ENCODE measurements around the gene SLC48A1.
"Not testable (repeated sequence)": the region's sequence is repeated elsewhere in the genome, so short reads cannot be mapped to it uniquely, and the experiment has no call there.

Gene SLC48A1

GRCh38 chr12:47814539-47815170, 41.6 kb downstream of the SLC48A1 start:
- DNase-seq, result no peak

GRCh38 chr12:47815447-47815846, 42.4 kb downstream of the SLC48A1 start:
- DNase-seq, result not testable (repeated sequence)

DNA sequence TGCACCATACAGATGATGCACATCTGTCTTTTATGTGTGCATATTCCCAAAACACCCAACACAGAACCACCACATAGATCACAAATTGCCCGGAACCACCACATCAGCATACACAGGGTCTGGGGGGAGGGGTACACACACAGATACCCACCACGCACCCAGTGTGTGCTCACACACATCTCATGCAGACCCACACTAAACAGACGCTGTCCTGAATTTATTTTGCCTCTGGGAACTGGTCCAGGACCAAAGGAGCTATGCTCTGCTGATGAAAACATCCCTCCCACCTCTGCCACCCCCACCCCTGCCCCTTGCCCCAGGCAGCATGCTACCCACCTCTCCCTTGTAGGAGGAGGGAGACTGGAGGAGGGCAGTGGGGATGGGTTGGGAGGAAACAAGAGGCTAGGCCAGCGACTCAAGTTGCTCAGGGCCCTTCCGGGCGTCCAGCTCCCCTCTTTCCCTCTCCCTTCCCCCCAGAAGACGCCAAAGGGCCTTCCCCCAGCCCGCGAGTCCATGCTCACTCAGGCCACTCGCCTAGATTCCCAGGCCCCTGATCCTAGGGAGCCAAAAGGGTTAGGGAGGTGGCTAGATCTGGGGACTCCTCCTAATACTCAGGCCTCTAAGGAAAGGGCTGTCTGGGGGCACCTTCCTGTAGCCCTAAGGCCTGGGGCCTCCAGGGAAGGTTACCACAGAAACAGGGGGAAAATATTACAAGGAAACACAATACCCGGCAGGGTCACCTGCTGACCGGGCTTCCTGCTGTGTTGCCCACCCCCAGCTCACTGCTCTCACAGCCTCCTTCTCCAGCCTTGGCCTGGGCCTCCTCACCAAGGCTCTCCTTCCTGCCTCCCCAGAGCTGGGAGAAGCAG, 43.6 kb downstream of the SLC48A1 start:
- DNase-seq, result no peak

DNA sequence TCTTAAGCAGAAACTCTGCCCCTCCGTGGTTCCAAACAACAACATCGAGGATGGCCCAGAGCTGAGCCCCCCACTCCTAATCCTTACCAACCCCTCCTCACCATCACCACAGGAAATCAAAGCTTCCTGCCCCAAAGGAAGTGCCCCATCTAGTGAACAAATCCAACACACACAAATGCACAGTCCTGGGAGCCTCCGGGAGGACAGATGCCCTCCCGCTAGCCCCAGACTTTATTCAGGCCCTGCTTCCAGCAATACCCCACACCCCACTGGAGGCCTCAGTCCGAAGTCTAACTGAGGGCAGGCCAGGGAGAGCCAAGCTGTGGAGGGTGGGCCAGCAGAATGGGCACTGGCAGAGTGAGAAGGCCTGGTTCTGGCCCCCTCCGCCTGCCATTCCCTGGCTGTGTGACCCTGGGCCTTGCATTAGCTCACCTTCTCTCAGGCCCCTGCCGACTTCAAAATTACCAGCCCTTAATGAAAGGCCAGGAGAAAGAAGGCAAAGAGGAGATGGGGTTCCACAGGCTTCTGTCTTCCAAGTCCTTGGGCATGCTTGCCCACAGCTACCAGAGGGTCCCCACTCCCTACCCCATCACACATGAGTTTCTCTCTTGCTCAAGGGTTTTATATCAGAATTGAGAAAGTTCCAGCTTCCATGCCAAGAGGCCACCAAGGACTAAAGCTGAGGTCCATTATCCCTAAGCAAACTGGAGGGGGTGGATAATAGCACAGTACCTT, 44.4 kb downstream of the SLC48A1 start:
- DNase-seq, result peak; percentile 39

GRCh38 chr12:47818007-47818376, 45.0 kb downstream of the SLC48A1 start:
- DNase-seq, result no peak

DNA sequence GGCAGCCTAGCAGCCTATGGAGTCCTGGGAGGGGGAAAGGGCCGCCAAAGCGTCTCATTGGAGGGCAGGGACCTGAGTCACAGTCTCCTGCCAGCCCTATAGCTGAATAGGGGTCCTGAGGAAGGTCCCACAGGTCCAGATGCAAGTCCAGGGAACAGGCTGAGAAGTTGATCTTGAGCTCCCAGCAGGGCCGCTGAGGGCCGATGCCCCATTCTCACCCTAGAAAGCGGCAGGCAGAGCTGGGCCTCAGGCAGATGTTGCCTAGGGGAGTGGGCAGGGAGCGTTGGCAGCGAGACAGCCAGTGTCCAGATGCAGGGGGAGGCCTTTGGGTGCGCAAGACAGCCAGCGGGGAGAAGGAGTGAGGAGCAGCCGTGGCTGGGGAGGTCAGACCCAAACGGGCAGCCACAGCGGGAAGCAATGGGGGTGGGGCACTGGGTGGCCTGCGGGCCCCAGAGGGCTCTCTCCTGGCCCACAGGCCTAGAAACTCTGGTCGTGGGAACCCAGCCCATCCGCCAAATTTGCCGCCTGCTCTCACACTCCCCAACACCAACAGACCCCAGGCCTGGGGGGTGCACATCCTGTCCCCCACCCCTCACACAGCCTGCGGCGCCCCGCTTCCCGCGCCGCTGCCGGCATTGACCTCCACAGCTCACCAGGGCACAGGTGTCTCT, 45.6 kb downstream of the SLC48A1 start:
- DNase-seq, result peak; percentile 68

- DNase-seq, result peak; percentile 43
These were observed 46.3 kb downstream of the SLC48A1 start for GRCh38 chr12:47819138-47819895.

DNA sequence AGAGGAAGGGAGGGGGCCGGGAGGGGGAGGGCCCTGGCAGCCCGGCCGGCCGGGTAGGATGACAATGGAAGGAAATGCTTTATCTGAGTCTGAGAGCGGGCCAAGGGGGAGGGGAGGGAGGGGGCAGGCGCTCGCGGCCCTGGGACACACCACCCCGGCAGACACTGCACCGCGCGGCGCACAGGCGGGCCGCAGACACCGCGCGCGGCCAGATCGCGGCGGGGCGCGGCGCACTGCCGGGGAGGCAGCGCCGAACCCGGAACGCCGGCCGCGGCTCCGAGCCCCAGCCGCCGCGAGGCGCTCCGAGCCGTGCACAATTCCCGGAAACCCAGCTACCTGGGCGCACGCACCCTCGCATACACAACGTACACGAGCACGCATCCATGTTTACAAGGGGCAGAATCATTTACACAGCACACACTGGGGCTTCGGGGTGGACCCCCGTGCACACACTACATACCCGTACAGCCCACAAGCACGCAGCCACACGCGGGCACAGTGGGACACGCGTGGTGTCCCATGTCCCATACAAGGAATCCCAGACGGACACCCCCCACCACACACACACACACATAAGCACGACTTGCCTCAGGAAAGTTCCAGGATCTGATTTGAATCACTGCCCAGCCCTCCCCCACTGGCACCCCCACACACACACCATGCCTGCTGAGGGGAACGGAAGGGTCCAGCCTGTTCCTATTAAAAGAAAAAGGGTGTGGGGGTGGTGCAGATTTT, 47.0 kb downstream of the SLC48A1 start, which contains the start of gene HDAC7:
Gene HDAC7 (minus strand): TSS at position 8 of the 735 bp plus-strand sequence. CDS start 118 bp downstream, outside the sequence.
- peak; percentile 87 for DNase-seq

DNA sequence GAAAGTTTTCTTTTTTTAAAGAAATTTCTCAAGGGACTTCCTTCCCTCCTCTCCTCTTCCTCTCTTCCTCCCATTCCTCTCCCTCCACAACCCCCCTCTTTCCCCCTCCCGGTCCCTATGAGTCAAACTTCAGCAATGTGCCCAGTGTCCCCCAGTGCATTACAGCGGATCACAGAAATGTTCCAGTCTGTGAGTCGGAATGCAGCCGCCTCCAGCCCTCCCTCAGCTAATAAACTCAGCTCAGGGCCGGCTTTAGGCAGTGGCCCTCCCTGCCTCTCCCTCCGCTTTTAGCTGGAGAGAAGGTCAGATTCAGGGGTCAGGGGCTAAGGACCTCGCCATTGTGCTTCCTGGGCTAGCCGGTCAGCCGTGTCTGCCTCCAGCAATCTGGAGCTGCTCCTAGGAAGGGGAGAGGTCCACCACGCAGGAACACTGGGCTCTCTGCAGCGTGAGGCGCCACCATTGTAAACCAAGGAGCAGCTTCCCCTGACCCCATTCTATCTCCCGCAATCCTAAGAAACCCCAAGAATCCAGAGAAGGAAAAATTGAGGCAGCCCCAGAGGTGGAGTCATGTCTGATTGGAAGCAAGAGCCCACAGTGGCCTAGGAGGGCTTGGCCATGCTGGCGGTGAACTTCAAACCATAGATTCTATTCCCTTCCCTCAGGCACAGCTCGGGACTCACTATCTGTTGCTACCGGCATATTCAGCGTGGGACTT, 47.8 kb downstream of the SLC48A1 start:
- peak; percentile 99 for DNase-seq

GRCh38 chr12:47821346-47821706, 48.3 kb downstream of the SLC48A1 start:
- peak; percentile 39 for DNase-seq

DNA sequence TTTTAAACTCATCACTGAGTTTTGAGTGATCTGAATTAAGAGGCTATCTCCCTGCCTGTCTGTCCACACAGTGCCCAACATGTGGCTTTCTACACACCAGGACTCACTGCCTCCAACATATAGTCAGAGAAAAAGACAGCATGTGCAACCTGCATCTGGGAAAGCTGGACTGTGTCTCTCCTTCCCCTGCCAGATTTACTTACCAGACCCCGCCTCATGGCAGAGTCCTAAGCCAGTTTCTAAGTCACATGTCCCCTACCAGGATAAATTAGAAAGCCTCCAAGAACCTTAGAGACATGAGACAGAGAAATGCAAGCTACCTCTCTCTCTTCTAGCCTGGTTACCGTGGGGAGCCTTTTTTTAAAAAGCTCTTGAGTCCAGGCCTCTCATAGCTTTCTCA, 49.4 kb downstream of the SLC48A1 start:
- DNase-seq, result no peak

DNA sequence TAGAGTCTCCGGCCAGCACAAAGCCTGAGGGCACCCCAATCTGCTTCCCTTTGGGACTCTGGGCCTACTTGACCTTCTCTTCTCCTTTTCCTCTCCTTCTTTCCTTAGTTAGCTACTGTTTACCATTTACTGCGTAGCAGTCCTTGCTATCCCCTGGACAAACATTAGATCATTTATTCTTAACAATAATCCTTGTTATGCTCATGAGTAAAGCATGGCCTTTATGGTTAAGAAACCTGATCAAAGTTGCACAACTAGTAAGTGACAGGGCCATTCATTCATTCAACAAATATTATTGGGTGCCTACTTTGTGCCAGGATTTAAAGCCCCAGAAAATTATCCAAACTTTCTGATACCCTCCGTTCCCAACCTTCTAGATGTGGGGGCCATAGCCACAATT, 49.8 kb downstream of the SLC48A1 start:
- no peak for DNase-seq

GRCh38 chr12:47823422-47824086, 50.5 kb downstream of the SLC48A1 start:
- no peak for DNase-seq

- no peak for DNase-seq
These were observed 51.2 kb downstream of the SLC48A1 start for GRCh38 chr12:47824198-47824597.

- no peak for DNase-seq
These were observed 51.6 kb downstream of the SLC48A1 start for GRCh38 chr12:47824635-47825034.

DNA sequence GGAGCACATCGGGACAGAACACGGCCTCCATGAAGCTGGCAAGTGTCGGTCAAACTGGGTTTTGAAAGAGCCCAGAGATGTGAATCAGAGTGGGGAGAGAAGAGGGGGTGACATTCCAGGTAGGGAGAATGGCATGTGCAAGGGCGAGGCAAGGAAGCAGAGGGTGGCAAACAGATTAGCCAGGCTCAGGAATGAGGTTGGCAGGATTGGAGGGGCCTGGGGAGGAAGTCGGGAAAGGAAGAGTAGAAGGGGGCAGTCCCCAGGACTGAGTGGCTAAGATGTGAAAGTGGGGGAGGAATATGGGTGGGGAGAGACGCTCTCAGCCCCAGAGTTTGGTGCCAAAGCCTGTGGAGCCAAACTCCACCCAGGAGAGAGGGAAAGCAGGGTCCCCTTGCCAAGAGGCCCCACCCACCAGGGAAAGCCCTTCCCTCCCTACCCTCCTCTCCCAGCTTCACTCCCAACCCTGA, 52.2 kb downstream of the SLC48A1 start:
- no peak for DNase-seq

DNA sequence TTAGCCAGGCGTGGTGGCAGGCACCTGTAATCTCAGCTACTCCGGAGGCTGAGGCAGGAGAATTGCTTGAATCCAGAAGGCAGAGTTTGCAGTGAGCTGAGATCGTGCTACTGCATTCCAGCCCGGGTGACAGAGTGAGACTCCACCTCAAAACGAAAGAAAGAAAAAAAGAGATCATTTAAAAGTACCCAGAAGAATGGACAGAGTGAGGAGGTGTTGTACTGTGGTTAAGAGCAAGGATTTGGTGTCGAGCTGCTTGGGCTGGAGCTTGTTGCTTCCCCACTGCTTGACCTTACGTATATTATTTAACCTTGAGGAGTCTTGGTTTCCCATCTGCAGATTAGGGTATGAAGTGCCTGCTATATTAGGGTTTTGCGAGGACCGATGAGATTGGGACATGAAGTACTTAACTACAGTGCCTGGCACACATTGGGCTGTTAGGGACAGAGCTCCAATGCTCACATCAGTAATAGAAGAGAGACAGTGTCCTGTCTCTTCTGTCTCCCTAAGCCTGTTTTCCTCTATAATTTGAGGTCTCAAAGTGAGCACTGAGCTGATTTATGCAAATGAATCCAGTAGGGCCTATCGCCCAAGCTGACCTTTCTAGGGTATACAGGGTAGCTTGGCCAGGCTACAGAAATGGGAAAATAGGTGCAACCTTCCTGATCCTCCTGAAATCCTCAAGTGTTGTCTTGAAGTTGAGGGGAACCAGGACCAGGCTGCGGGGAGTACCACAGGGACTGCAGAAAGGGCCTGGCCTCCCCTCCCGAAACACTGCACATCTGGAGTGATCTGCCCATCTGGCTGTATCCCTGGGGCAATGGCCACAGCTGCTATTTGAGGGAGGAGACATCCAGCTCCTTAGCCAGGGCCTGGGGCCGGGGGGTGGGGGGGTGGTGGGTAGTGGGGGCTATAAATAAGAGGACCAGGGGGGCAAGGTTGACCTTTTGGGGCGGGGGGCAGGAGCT, 55.3 kb downstream of the SLC48A1 start:
- no peak for DNase-seq

- peak; percentile 90 for DNase-seq
These were observed 56.0 kb downstream of the SLC48A1 start for GRCh38 chr12:47828976-47829482.

DNA sequence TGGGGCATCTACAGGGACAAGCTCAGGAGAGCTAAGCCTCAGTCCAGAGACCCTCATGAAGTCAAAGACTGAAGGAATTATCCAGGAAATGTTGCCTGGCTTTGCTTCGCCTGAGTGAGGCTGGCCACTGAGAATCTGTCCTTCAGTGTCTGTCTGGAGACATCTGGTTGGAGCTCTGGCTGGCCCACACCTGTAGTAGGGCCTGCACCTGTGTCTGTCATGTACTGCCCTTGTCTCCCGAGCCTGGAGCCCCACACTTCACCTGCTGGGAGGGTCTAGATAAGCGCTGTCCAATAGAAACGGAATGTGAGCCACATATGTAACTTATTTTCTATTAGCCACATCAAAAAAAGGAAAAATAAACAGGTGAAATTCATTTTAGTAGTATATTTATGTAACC, 56.5 kb downstream of the SLC48A1 start:
- no peak for DNase-seq

Measured in EL (cell line).